Non-pigmented ciliary epithelial cell (primary cell): ENCODE data around the gene PRKCH.

Experiments used
- DNase-seq: peaks from one replicate; pipeline ENCODE4 v3.0.0-alpha.2; 2010; ENCODE audit warnings: low read depth

PRKCH gene

DNA sequence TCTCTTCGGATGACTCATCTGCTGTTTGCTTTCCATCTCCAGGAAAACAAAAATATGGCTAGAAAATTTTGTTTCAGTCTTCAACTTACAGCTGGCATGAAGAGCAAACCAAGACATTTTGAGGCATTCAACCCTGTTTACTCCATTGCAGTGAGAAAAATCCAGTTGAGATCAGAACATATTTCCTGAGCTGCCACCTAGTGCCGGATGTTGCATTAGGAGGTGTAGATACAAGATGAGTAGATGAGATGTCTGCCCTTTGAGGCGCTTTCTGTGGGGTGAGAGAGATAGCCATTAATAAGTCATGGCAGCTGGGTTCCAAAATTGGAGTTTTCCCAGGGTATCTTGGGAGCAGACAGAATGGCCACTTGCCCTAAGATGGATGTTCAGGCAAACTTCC lies 171.1 kb downstream of the PRKCH start:
- DNase-seq: no peak

DNA sequence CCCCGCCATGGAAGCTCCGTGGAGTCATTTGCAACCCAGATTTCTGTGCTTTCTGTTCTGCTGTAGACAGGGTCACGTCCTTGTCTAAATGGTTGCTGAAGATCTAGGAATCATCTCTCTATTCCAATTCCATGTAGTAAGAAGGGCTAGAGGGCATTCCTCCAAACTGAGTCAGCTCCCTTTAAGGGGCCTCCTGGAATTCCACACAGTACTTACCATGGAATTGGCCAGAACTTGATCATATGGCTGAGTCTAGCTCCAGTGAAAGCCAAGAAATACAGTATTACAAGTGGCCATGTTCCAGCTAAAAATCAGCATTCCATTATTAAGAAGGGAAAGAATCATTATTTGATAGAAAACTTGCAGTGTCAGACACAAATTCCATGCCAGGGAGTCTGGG lies 171.9 kb downstream of the PRKCH start:
- peak; percentile 84 for DNase-seq

DNA sequence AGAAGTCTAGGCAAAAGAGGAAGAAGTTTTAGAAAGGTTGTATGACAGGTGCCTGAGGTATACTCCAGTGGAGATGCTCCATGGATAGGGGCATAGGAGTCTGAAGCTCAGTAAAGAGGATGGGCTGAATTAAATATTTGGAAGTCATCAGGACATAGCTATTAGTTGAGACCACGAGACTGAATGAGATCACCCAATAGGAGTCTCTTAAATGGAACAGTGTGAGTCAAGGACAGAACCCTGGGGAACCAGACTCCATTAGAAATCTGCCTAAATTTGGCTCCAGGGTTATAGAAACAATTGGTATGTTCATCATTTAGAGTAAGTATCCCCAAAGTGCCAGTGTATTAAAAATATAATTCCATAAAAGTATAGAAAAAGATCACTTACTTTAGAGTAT lies 172.6 kb downstream of the PRKCH start:
- no peak for DNase-seq

DNA sequence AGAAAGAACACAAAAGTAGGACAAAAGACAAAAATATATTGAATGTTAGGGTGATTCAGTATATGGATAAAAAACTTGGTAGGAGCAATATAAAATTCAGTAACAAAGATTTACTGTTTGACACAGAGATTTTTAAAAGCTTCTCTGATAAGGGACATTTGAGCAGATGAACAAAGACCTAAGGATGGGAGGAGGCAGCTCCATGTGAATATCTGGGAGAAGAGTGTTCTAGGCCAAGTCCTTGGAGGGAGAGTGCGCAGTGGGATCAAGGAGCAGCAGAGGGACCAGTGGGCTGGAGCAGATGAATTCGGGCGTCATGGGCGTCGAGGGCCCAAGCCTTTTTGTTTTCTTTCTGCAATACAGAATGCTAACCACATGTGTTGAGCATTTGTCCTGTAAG lies 174.4 kb downstream of the PRKCH start:
- DNase-seq: no peak

DNA sequence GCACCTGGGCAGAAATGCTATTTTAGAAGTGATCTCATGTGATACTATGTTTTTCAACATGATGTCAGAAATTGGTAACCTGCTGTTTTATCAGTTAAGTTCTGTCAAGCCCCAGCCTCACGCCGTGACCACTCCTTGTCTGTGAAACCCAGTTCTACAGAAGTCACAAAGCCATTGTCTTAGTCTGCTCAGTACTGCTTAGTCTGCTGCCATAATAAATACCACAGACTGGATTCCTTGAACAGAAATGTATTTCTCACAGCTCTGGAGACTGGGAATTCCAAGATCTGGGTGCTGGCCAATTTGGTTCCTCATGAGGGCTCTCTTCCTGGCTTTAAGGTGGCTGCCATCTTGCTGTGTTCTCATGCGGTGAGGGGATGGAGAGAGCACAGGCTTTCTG lies 176.9 kb downstream of the PRKCH start:
- no peak for DNase-seq

DNA sequence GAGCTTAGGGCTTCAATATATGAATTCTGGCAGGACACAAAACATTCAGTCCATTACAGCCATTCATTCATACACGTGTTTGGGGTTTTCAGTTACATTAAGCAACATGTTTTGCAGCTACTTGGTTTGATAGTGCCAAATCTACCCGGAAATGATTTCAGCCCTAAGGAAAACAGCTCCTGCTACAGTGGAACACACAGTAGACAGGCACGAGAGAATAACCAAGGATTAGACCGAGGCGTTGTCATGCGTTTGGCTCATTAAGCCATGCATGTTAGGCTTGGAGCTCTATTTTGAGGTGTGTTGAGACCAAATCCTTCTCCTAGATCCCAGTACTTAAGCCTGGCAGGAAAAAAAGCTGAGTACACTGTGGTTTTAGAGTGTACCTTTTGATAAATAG lies 177.4 kb downstream of the PRKCH start:
- no peak for DNase-seq

DNA sequence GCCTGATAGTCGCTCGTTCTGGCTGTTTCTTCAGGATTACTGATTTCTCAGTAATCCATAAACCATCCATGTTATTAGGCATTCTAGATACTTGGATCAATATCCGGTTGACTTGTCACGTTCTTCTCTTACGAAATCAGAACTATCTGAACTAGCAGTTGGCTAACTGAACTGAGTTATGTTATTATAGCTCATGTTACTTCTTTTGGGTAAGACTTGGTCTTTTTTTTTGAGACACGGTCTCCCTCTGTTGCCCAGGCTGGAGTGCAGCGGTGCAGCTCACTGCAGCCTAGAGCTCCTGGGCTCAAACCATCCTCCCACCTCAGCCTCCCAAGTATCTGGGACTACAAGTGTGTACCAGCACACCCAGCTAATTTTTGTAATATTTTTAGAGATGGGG lies 178.6 kb downstream of the PRKCH start:
- DNase-seq: no peak

DNA sequence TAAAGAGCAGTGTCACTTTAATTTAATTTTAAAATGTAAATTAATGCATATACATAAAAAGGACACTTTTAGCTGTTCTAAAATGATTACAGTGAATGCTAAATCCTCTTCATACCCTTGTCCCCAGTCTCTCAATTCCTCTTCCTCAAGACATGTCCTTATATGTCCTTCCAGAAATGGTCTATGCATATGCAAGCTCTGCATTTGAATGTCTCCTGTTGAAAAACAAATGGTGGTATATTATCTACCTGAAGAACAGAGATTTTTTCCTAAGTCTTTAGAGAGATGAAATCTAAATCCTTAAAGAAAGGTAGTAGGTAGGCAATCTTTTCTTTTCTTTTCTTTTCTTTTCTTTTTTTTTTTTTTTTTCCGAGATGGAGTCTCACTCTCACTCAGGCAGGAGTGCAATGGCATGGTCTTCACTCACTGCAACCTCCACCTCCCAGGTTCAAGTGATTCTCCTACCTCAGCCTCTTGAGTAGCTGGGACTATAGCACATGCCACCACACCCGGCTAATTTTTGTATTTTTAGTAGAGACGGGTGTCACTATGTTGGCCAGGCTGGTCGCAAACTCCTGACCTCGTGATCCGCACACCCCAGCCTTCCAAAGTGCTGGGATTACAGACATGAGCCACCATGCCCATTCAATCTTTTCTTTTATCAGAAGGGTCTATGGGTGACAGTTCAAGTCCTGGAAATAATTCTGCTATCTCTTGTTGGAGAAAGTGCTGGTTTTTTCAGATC lies 180.5 kb downstream of the PRKCH start:
- no peak for DNase-seq

DNA sequence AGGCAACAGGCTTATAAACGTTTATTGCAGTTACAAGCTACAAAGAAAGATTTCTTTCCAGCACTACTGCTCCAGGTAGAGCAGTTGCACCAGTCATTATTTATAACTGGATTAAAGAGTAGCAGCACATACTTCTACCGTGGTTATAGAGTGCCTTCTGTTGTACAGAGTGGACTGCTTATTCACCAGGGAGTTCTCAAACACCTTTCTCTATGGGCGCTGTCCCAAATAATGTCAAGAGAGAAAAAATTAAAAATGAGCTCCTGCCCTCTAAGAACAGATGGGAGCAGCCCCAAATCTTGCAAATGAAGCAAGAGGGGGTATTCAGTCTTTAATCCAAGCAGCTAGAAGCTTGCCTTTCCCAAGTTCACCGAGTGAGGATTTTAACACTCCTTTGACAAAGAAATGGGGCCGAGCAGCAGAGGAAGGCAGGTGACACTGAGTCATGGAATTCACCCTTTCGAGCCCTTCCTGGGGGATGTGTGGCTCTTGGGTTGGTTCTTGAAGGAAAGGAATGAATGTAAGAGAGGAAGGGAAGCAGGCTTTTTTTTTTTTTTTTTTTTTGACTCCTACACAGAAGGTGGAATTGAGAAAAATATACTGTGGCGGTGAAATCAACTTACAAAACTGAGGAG lies 181.2 kb downstream of the PRKCH start:
- no peak for DNase-seq

DNA sequence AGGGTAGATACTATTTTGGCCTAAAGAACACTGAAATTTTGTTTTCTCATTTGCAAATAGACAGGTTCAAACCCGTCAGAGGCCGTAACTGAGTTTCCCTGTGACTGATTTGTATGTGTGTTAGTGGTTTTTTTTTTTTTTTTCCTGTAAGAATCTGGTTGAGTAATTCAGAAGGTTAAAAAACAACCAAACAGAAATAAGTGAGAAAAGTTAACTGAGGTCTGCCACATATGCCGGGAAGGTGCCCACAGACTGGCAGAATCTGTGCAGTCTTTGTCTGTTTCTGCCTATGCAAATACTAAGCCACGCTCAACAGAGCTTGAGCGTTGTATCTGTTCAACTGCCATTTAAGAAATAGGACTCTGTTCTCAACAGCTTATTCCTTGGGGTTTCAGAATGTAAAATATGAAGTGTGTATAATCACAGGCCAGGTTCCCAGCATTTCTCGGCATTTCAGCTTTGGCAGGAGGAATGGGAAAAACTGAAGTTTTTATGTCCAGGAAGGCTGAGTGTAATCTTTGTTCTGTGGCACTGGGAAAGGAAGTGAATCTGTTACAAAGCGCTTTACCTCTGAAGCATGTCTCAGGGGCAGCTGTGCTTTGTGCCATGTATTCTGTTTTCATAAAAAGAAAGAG lies 181.9 kb downstream of the PRKCH start:
- no peak for DNase-seq

DNA sequence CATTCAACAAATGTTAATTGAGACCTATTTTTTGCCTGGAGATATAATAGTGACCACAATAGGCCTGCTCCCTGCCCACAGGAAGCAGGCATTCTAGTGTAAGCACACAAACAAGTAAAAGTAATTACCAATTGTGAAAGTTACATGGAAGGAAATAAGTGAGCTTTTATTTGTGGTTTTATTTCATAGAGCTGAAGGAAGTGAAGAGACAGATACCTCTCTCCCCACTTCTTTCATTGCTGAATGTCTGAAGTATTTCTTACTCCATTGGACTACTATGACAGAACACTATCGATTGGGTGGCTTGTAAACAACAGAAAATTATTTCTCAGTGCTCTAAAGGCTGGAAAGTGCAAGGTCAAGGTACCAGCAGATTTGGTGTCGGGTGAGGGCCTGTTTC lies 183.5 kb downstream of the PRKCH start:
- no peak for DNase-seq

DNA sequence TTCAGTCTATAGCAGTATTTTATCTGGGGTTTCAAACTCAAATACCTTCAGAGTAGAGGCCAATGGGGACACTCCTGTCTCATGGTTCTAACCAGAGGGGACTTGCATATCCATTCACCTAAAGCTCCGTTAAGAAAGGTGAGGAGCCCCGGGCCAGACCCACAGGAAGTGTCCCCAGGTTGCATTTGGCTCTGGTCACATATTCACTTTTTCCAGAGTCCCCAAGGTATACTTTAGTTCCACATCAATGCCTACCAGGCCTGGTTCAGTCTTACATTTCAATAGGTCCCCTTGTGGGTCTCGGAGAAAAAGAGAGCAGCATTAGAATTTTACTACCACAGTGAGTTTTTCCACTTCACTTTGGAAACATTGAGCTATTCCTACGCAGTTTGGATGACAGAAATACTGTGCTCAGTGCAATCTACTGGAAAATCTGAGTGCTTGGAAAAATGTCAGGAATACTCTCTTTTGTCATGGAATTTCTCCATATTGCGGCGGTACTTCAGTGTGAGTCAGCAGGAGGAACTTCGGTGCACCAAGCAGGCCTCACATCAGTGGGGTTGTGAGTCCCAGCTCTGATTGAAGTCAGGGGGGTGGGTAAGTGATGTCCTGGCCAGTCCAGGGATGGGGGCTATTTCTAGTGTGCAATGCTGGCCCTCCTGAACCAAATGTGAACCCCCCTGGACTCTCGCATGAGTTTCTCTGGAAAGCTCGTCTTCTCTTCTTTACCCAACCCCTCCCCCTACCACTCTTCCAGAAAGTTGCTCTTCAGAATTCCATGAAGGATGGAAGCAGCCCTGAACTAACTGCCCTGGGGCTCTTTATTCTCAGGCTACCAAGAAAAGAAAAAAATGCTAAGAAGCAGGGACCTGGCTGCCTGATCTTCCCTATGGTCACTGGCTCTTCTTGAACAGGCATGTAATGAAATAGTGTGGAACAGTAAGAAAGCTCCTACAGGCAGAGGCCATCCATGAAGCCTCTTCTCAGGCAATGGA lies 184.7 kb downstream of the PRKCH start:
- no peak for DNase-seq

DNA sequence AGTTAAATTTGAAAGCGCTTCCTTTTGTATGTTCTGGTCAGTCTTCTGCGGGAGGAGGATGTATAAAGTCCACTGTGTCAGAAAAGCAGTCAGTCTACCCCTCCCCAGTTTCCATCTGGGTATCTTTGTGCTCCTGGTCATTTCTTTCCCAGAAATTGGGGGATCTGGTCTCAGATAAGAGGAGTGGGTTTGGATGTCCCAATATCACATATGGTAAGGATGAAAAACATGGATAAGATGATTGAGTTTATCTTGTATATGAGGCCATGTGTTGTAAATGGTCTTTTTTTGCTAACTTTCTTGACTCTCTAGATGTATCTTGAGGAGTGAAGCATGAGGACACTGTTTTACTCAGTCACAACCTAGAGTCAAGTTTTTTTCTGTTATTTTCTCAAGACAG lies 187.1 kb downstream of the PRKCH start:
- DNase-seq: no peak

DNA sequence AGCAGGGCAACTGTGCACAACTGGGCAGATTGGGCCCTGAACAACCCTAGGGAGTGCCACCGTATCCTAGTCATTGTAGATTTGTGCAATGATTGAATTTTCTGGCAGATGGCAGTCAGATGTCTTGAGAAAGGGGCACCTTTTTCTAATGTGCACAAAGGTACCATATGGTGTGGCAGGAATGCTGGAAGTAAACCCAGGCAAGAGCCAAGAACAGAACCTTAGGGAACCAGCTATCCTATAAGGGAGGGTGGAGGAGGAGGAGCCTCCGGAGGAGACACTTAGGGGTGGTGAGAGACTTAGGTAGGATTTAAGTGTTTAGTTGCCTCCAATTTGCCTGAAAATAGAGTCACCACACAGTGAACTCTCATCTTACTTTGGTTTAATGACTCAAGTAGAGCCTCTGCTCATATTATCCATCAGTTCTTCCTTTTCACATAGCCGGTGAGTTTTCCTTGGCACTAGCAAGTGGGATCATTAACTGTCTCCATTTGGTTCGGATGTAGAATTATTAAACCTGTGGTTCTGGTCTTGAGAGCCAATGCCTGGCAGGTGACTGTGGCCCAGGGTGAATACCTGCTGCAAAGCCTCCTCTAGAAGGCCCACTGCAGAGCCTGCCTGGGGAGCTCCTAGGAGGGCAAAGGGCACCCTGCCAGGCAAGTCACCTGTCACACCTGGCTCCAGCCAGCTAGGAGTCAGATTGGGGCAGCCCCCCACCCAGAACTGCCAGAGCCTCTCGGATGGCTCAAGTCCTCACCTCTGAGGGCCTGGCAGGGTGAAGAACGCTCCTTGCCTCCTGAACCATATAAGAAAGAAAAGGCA lies 189.6 kb downstream of the PRKCH start:
- no peak for DNase-seq

DNA sequence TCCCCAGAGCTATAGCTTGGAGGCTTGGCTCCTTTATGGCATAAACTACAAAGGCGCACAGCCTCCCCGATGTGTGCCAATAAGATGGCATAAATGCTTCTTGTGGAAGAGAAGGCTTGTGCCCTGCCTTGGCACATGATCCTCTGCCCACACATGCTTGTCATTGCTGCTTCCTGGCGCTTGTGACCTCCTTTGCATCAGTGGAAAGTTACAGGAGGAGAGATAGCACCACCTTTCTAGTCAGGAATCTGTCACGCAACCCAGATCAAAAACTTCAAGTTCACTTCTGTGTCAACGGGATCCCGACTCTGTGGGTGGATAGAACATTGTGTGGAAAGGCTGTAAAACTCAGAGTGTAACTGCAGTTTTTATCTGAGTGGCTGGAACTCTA lies 190.2 kb downstream of the PRKCH start:
- DNase-seq: no peak

DNA sequence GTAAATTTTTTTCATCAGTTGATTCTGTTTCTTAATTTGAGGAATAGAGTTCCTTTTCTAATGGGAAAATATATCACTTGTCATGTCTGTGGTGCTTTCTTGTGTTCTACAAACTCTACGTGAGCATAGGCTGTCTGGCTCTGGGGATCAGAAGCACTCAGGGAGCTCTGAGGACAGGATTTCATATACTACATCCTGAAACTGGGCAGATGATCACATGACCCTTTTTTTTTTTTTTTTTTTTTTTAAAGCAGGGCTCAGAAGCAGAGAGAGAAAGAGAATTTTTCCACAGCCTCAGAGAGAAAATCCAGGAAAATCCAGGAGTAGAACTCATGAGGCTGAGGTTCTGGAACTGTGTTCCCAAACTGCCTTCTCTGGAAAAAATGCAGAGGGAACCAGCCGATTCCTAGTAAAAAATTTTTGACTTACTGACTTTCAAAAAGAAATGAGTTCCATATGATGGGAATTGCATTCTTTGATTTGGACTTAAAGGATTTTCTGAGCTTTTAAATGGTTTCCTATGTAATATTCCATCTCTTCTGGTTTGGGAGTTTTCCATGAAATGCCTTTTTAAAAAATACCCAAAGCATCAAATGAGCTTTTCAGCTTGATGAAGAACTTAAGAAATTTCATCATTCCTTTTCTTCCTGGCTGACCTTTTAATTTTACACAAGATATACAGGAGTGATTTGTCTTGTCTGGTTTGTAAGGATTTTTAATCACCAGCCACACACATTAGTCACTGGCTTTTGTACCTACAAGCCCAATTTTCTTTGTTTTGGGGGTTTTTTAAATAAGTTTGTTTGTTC lies 190.9 kb downstream of the PRKCH start:
- no peak for DNase-seq

DNA sequence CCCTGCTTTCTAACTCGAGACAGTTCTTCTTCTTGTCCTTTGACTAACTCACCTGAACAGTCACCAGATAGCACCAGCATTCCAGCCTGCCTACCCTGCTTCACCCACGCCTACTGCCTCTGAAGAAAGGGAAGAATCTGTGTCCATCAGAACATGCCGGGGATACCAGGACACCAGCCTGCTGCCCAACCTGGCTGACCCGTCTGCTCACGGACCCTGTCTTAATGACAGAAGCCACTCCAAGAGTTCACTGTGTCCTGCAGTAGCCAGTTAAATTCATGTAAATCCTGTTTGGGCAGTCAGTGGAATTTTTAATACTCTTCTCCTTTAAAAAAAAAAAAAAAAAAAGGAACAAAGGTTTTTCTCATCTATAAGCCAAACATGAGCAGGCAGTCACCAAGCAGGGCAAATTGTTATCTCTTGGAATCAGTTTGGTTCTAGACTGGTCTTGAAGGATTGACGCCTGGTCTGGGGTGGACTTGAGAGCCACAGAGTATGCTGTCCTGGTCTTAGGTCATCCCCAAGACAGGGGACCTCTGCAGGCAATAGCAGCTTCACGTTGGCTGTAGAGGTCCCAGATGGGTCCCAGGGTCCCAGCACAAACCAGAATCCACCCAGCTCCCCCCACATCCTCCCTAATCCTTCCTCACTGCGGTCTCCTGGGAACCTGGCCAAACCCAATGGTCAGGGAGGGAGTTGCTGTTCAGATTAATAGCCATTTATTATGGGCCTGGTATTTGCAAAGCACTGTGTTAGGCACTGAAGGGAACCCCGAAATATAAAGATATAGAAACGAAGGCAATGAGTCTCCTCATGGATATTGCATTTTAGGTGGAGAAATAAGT lies 192.8 kb downstream of the PRKCH start:
- DNase-seq: no peak

DNA sequence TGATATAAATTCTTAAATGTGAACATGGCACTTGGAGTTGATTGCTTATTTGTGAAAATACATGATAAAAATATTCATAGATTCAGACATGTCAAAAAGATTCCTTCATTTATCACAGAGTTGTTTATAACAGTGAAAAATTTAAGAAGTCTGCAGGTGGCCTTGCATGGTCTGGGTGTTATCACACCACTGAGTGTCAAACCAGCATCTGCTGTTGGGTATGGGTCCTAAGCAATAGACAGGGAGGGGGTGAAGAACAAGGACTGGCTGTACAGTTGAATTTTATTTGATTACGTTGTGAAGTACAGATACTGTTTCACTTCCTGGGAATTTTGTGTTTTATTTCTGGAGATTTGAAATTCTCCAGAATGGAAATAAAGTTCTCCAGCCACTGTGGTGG lies 193.5 kb downstream of the PRKCH start:
- no peak for DNase-seq

DNA sequence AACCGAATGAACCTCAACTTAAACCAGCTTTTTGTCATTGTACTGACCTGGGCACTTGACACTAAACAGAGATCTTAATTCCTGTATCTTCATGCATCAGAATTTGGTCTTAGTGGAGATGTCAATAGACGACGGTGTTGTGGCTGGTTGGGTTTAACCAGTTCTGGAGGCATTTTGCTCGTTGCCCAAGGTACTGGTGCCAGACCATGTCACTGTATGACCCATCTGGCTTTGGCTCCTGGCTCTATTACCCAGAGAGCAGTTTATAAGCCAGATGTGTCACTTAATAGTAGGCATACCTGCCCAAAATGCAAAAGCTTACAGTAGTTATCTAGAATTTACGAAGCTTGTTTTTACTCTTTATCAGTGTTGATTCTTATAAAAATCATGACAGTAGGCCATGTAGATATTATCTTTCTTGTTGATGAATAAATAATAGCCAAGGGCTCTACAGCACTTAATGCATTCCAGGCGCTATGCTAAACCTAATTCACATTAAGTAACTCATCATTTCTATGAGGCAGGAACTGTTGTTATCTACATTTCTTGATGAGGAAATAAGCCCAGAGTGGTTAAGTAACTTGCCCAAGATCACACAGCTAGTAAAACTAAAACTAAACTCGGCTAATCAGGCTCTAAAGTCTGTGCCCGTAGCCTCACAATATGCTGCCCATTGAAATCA lies 194.2 kb downstream of the PRKCH start:
- no peak for DNase-seq
